Mononuclear cell (primary cell): ENCODE measurements around the gene GPC5. TPM values are rescaled to one million over a fixed set of nuclear protein-coding genes. Genes with fewer than 3 reads are reported as not detected.
"Not testable (repeated sequence)": the region's sequence is repeated elsewhere in the genome, so short reads cannot be mapped to it uniquely, and the experiment has no call there.

Source experiments
- H3K27me3 ChIP-seq: 2 replicates; pipeline ENCODE4 v1.6.0; 2011; ENCODE audit warnings: low read length, control low read depth; ENCODE audit not compliant: insufficient read depth
- H3K4me1 ChIP-seq: 2 replicates; pipeline ENCODE4 v1.5.1; 2011; ENCODE audit warnings: mild to moderate bottlenecking, low read length, control low read depth; ENCODE audit not compliant: insufficient read depth
- H3K4me3 ChIP-seq: 2 replicates; pipeline ENCODE4 v1.5.1; 2011; ENCODE audit warnings: mild to moderate bottlenecking, low read length, moderate library complexity
- H3K9me3 ChIP-seq: 2 replicates; pipeline ENCODE4 v1.5.1; 2011; ENCODE audit warnings: low read depth, mild to moderate bottlenecking, control low read depth, low read length
- total RNA-seq: library from RNA; depleted of rRNA; stranded (reverse); fragments of >200 nt; gene quantifications from one replicate; pipeline ENCODE4 v1.2.3, GENCODE V29; 2012

GPC5 gene
- total RNA-seq, 1 donor, result 0.21 TPM

GRCh38 chr13:92656648-92657047 is 1258.2 kb downstream of the GPC5 start:
- Histone ChIP-seq H3K9me3 (no peaks in the 10 kb centered on the region), H3K4me1 (no peaks in the 10 kb centered on the region)

DNA sequence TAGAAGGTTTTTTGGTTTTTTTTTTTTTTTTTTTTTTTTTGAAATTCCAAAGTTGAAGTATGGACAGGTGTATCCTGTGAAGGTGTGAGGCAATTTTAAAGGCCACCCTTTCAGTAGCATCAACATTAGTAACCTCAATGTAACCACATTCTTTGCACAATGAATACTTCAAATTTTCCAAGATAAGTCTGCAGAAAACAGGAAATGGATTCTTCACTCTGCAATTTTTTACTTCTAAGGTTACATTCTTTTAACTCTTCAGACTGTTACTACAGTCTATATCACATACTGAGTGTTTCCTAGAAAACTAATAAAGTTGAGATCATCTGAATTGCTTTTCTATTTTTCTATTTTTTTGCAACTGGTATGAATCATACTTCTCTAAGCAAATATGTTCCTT is 1259.1 kb downstream of the GPC5 start:
- Histone ChIP-seq H3K27me3 (no peaks in the 10 kb centered on the region), H3K4me1 (no peaks in the 10 kb centered on the region), H3K9me3 (no peaks in the 10 kb centered on the region), H3K4me3 (no peak overlapping the region)

More at GRCh38 chr13:92656648-92657047, 1258.2 kb downstream of the GPC5 start:
- Histone ChIP-seq H3K4me3 (no peak overlapping the region), H3K27me3 (no peaks in the 10 kb centered on the region)

DNA sequence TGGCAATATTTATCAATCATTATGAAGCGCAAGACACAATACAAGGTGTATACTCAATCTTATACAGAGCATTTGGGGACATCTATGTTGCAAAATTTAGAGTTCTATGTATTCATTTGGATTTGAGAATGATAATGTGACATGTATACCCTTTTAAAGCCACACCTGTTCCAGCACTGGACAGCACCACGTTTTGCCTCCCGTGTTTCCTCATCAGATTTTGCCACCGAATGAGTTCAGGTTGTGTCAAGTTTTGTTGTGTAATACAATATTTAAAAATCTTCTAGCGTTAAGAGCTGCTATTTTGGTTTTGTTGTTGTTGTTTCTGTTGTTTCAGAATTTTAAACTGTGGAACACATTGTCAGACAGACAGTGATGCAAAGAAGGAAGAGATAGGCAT is 1259.9 kb downstream of the GPC5 start:
- Histone ChIP-seq H3K27me3 (no peaks in the 10 kb centered on the region), H3K9me3 (no peaks in the 10 kb centered on the region), H3K4me1 (no peaks in the 10 kb centered on the region), H3K4me3 (no peak overlapping the region)

DNA sequence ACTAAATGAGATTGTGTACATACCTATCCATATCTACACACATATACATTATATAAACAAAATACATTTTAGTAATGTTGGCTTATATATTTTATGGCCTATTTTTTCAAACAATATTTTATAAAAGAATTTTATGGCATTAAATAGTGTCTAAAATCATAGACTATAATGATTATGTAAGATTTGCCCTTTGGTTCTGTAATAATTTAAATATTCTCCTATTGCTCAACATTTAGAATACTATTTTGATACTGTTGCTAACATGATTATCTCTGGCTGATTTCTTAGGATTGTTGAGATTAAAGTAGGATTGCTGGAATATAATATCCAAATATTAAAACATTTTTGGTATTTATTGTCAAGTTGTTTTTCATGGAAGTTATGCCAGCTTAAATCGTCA is 1263.0 kb downstream of the GPC5 start:
- Histone ChIP-seq H3K4me3 (no peak overlapping the region), H3K27me3 (no peaks in the 10 kb centered on the region), H3K9me3 (no peaks in the 10 kb centered on the region), H3K4me1 (no peaks in the 10 kb centered on the region)

- no peak overlapping the region for H3K4me3 ChIP-seq
- H3K27me3 ChIP-seq, result no peaks in the 10 kb centered on the region
- H3K9me3 ChIP-seq, result no peaks in the 10 kb centered on the region
- H3K4me1 ChIP-seq, result no peaks in the 10 kb centered on the region
These were observed 1269.7 kb downstream of the GPC5 start for GRCh38 chr13:92668157-92668556.

DNA sequence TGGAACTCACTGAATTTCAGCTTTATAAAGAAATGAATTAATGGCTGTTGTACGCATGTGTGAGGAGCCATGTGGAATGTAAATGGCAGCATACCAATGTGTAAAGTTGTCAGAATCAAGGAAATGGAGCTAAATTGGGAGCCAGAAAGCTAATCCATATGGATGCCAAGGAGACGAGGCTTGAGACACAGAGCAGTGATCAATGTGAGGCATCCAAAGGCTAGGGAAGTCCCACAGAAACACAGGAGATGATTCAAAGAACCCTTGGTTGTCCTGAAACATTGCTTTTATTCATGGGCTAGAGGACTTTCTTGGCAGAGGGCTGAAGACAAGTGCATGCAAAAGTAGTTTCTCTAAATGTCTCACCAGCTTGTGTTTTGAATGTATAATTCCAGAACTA is 1271.7 kb downstream of the GPC5 start:
- H3K27me3 ChIP-seq, result no peaks in the 10 kb centered on the region
- no peaks in the 10 kb centered on the region for H3K4me1 ChIP-seq
- no peak overlapping the region for H3K4me3 ChIP-seq
- no peaks in the 10 kb centered on the region for H3K9me3 ChIP-seq

- Histone ChIP-seq H3K4me1 (no peaks in the 10 kb centered on the region), H3K4me3 (no peak overlapping the region), H3K27me3 (no peaks in the 10 kb centered on the region), H3K9me3 (no peaks in the 10 kb centered on the region)
These were observed 1273.4 kb downstream of the GPC5 start for GRCh38 chr13:92671821-92672220.

GRCh38 chr13:92676246-92676645 is 1277.8 kb downstream of the GPC5 start:
- Histone ChIP-seq H3K27me3 (no peaks in the 10 kb centered on the region), H3K9me3 (no peaks in the 10 kb centered on the region), H3K4me3 (no peak overlapping the region), H3K4me1 (no peaks in the 10 kb centered on the region)

GRCh38 chr13:92677571-92677970 is 1279.2 kb downstream of the GPC5 start:
- Histone ChIP-seq H3K4me1 (no peaks in the 10 kb centered on the region), H3K4me3 (no peak overlapping the region), H3K9me3 (no peaks in the 10 kb centered on the region), H3K27me3 (no peaks in the 10 kb centered on the region)

DNA sequence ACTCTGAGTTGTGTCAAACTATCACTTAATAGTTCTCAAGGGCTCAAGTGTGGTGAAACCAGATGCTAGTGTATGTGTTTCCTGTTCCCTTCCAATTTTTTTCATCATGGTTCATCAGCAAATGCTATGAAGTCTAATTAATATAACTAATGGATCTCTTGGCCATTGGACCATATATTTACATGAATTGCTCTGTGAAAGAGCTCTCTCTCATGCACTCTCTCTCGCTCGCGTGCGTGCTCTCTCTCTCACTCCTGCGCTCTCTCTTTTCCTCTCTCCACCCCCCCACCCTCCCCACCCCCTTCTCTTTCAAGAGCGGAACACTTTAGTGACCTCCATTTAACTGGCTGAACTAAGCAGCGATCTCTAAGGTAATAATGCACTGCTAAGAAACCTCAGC is 1281.2 kb downstream of the GPC5 start:
- H3K9me3 ChIP-seq, result no peaks in the 10 kb centered on the region
- H3K27me3 ChIP-seq, result no peaks in the 10 kb centered on the region
- no peaks in the 10 kb centered on the region for H3K4me1 ChIP-seq
- no peak overlapping the region for H3K4me3 ChIP-seq

GRCh38 chr13:92681239-92681638 is 1282.8 kb downstream of the GPC5 start:
- H3K9me3 ChIP-seq, result no peaks in the 10 kb centered on the region
- H3K4me3 ChIP-seq, result no peak overlapping the region
- no peaks in the 10 kb centered on the region for H3K4me1 ChIP-seq
- no peaks in the 10 kb centered on the region for H3K27me3 ChIP-seq

GRCh38 chr13:92682832-92683517 is 1284.6 kb downstream of the GPC5 start:
- no peaks in the 10 kb centered on the region for H3K27me3 ChIP-seq
- H3K9me3 ChIP-seq, result no peaks in the 10 kb centered on the region
- no peak overlapping the region for H3K4me3 ChIP-seq
- no peaks in the 10 kb centered on the region for H3K4me1 ChIP-seq

DNA sequence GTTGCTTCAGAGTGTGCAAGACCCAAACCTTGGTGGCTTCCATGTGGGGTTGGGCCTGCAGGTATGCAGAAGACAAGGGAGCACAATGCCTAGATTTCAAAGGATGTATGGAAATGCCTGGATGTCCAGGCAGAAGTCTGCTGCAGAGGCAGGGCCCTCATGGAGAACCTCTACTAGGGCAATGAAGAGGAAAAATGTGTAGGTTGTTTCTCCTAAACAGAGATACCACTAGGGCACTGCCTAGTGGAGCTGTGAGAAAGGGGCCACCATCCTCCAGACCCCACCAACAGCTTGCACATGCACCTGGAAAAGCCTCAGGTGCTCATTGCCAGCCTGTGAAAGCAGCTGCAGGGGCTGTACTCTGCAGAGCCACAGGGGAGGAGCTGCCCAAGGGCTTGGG is 1295.6 kb downstream of the GPC5 start:
- H3K27me3 ChIP-seq, result no peaks in the 10 kb centered on the region
- no peaks in the 10 kb centered on the region for H3K9me3 ChIP-seq
- no peaks in the 10 kb centered on the region for H3K4me1 ChIP-seq
- H3K4me3 ChIP-seq, result no peak overlapping the region

GRCh38 chr13:92695827-92696226 is 1297.4 kb downstream of the GPC5 start:
- not testable (repeated sequence) for H3K4me1 ChIP-seq, H3K27me3 ChIP-seq, H3K9me3 ChIP-seq, H3K4me3 ChIP-seq

DNA sequence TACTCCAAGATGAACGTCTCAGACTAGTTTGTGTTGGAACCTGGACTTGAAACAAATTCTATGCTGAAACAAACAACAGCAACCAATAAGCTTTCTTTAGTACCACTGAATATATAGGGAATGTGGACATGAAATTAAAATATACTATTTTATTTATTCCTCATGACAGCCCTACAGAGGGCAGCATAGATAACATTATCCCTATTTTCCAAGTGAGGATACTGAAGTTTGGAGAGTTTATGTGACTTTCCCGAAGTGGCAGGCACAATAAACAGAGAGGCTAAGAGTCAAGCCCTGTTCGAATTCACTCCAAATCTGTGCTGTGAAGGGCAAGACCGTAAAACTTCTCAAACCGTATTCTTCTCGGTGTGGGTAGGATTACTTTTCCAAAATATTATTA is 1318.3 kb downstream of the GPC5 start:
- no peaks in the 10 kb centered on the region for H3K4me1 ChIP-seq
- H3K4me3 ChIP-seq, result no peak overlapping the region
- H3K9me3 ChIP-seq, result no peaks in the 10 kb centered on the region
- no peaks in the 10 kb centered on the region for H3K27me3 ChIP-seq

- no peaks in the 10 kb centered on the region for H3K9me3 ChIP-seq
- no peaks in the 10 kb centered on the region for H3K4me1 ChIP-seq
- no peak overlapping the region for H3K4me3 ChIP-seq
- H3K27me3 ChIP-seq, result no peaks in the 10 kb centered on the region
These were observed 1319.4 kb downstream of the GPC5 start for GRCh38 chr13:92717857-92718256.
